Measurements from ENCODE around the gene APBA1. TPM values are rescaled to one million over a fixed set of nuclear protein-coding genes. Genes with fewer than 3 reads are reported as not detected.

Gene APBA1
- total RNA-seq, 1 experiment from 2014 or later, result 1.8 TPM

GRCh38 chr9:69388596-69388995 is 283.6 kb downstream of the APBA1 start:
- no peak overlapping the region for H3K23ac ChIP-seq (ENCODE audit: insufficient read length, low read depth, low read length)
- H2AK5ac ChIP-seq (ENCODE audit: insufficient read length, low read length), result no peak overlapping the region
- H2BK15ac ChIP-seq (ENCODE audit: low read depth, low read length), result no peak overlapping the region
- H3K56ac ChIP-seq (ENCODE audit: insufficient read length, low read depth, low read length), result no peak overlapping the region
- no peak for DNase-seq
- H2BK120ac ChIP-seq (ENCODE audit: low read depth, low read length, poor library complexity, severe bottlenecking), result no peak overlapping the region
- no peaks in the 10 kb centered on the region for H3K23me2 ChIP-seq (ENCODE audit: insufficient read length, low read depth, low read length, poor library complexity, severe bottlenecking)
- Mint-ChIP-seq H3K27me3 (ENCODE audit: low read depth) (no peaks in the 10 kb centered on the region; the same call in 1 of the 2 replicates), H3K27ac (no peak overlapping the region), H3K9me3 (no peaks in the 10 kb centered on the region), H3K4me3 (no peak overlapping the region), H3K36me3 (ENCODE audit: insufficient read depth in 1 of 3, low read depth in 3 of 3) (peaks cover 7 to 76% (median 12%) of the 10 kb centered on the region in 3 experiments; a peak in 5 of 7 replicates), H3K4me1 (peaks cover 6 to 8% of the 10 kb centered on the region in 2 experiments)
- no peaks in the 10 kb centered on the region for H3K27me3 ChIP-seq (ENCODE audit: insufficient read depth, low read length)
- H2BK12ac ChIP-seq (ENCODE audit: insufficient read length, low read depth, low read length), result no peak overlapping the region
- H4K91ac ChIP-seq (ENCODE audit: insufficient read length, low read depth, low read length), result no peak overlapping the region
- no peak overlapping the region for H2BK20ac ChIP-seq (ENCODE audit: low read depth, low read length, poor library complexity, severe bottlenecking)
- H3K18ac ChIP-seq (ENCODE audit: insufficient read length, low read depth, low read length), result no peak overlapping the region
- no peak overlapping the region for H4K5ac ChIP-seq (ENCODE audit: insufficient read length, low read depth, low read length)
- H3K4me1 ChIP-seq (ENCODE audit: insufficient read depth, low read length), result no peaks in the 10 kb centered on the region
- no peak overlapping the region for H3K14ac ChIP-seq (ENCODE audit: insufficient read depth, low read length)
- no peaks in the 10 kb centered on the region for H3K79me1 ChIP-seq (ENCODE audit: insufficient read depth, low read depth, low read length, poor library complexity, severe bottlenecking)
- H3T11ph ChIP-seq (ENCODE audit: low read length), result no peak overlapping the region
- no peak overlapping the region for H3K9ac ChIP-seq (ENCODE audit: extremely low read depth, insufficient read length, low read length)
- H2AFZ ChIP-seq (ENCODE audit: low read length), result no peak overlapping the region
- no peaks in the 10 kb centered on the region for H3K79me2 ChIP-seq (ENCODE audit: insufficient read depth, low read length)
- H3K9me3 ChIP-seq (ENCODE audit: control insufficient read depth, low read depth, low read length), result no peaks in the 10 kb centered on the region
- no peak overlapping the region for H4K8ac ChIP-seq (replicated peaks; ENCODE audit: insufficient read length, low read depth, low read length)
- no peaks in the 10 kb centered on the region for H4K20me1 ChIP-seq (ENCODE audit: control insufficient read depth, insufficient read depth, insufficient read length)
- TF ChIP-seq, protein P1, sequence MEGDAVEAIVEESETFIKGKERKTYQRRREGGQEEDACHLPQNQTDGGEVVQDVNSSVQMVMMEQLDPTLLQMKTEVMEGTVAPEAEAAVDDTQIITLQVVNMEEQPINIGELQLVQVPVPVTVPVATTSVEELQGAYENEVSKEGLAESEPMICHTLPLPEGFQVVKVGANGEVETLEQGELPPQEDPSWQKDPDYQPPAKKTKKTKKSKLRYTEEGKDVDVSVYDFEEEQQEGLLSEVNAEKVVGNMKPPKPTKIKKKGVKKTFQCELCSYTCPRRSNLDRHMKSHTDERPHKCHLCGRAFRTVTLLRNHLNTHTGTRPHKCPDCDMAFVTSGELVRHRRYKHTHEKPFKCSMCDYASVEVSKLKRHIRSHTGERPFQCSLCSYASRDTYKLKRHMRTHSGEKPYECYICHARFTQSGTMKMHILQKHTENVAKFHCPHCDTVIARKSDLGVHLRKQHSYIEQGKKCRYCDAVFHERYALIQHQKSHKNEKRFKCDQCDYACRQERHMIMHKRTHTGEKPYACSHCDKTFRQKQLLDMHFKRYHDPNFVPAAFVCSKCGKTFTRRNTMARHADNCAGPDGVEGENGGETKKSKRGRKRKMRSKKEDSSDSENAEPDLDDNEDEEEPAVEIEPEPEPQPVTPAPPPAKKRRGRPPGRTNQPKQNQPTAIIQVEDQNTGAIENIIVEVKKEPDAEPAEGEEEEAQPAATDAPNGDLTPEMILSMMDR (conservative IDR thresholded peaks at IDR 0.05), result no peak
- H3K4me2 ChIP-seq (ENCODE audit: insufficient read depth, insufficient read length, low read length), result no peak overlapping the region
- no peak overlapping the region for H3K27ac ChIP-seq (ENCODE audit: insufficient read length, low read depth, low read length)
- no peak overlapping the region for H2BK5ac ChIP-seq (ENCODE audit: insufficient read length, low read length)
- WGBS (ENCODE audit: extremely low coverage, insufficient read length, low lambda C conversion rate), result no CpG with 5 or more reads among the region's 3 CpGs
- H3K4ac ChIP-seq (ENCODE audit: low read depth, low read length), result no peak overlapping the region

Data from H9 (cell line).